ENCODE measurements around the gene MANF. TPM values are rescaled to one million over a fixed set of nuclear protein-coding genes. Genes with fewer than 3 reads are reported as not detected.
"Not testable (repeated sequence)": the region's sequence is repeated elsewhere in the genome, so short reads cannot be mapped to it uniquely, and the experiment has no call there.

MANF gene
- total RNA-seq, 2 donors from 2014 or later = 42.6 to 48.5 TPM

DNA sequence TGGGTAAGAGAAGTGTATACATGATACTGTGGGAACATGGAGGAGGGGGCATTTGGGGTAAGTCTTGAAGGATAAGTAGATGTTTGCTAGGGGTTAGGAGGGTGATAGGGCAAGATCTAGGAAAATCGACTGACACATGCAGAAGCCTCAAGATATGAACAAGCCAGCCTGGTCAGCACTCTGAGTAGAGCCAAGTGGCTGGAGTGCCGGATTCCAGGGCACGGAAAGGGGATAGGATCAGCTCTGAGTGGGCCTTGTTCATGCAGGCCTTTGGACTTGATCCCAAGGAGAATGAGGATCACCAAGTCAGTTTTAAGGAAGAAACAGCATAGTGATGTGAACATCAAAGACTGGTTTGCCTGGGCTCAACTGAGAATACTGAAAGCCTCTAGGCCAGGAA is 24.3 kb upstream of the MANF start:
- no peak for DNase-seq (ENCODE audit: low spot score)
- no peaks in the 10 kb centered on the region for H3K4me1 ChIP-seq (ENCODE audit: control insufficient read depth in 1 of 2, low read depth in 2 of 2)
- H3K27me3 ChIP-seq (replicated peaks; ENCODE audit: insufficient read depth) = no peaks in the 10 kb centered on the region
- no peak overlapping the region for H3K27ac ChIP-seq
- no peak overlapping the region for H3K4me3 ChIP-seq
- no peaks in the 10 kb centered on the region for H3K9me3 ChIP-seq
- H3K36me3 ChIP-seq = no peaks in the 10 kb centered on the region
- TF ChIP-seq, protein P1, sequence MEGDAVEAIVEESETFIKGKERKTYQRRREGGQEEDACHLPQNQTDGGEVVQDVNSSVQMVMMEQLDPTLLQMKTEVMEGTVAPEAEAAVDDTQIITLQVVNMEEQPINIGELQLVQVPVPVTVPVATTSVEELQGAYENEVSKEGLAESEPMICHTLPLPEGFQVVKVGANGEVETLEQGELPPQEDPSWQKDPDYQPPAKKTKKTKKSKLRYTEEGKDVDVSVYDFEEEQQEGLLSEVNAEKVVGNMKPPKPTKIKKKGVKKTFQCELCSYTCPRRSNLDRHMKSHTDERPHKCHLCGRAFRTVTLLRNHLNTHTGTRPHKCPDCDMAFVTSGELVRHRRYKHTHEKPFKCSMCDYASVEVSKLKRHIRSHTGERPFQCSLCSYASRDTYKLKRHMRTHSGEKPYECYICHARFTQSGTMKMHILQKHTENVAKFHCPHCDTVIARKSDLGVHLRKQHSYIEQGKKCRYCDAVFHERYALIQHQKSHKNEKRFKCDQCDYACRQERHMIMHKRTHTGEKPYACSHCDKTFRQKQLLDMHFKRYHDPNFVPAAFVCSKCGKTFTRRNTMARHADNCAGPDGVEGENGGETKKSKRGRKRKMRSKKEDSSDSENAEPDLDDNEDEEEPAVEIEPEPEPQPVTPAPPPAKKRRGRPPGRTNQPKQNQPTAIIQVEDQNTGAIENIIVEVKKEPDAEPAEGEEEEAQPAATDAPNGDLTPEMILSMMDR (IDR thresholded peaks at IDR 0.05) = no peak
- no peak for ATAC-seq (ENCODE audit: insufficient number of reproducible peaks, low FRiP score, low read depth)

GRCh38 chr3:51361746-51362145 is 23.3 kb upstream of the MANF start:
- H3K9me3 ChIP-seq = no peaks in the 10 kb centered on the region
- no peak overlapping the region for H3K4me3 ChIP-seq
- ATAC-seq (ENCODE audit: insufficient number of reproducible peaks, low FRiP score, low read depth) (no peak), DNase-seq (ENCODE audit: low spot score) (no peak)
- TF ChIP-seq, protein P1 (IDR thresholded peaks at IDR 0.05) = no peak
- H3K36me3 ChIP-seq = no peaks in the 10 kb centered on the region
- H3K27me3 ChIP-seq (replicated peaks; ENCODE audit: insufficient read depth) = no peaks in the 10 kb centered on the region
- H3K27ac ChIP-seq = no peak overlapping the region
- H3K4me1 ChIP-seq (ENCODE audit: control insufficient read depth in 1 of 2, low read depth in 2 of 2) = no peaks in the 10 kb centered on the region

DNA sequence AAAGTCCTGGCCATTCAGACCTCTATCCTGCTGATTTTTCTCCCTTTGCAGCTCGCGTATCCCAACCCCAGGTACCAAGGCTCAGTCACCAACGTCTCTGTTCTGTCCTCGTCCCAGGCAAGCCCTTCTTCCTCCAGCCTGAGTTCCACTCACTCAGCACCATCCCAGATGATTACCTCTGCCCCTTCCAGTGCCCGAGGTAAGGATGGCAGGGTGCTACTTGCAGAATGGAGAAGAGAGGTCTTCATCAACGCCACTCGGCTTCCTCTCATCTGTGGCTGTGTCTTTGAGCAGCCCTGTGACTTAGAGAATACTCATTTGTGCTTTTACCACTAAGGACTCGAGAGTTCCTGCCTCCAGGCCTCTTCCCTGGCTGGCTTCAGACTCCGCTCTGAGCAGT is 22.6 kb upstream of the MANF start:
- no peak for ATAC-seq (ENCODE audit: insufficient number of reproducible peaks, low FRiP score, low read depth)
- Histone ChIP-seq H3K4me1 (ENCODE audit: control insufficient read depth in 1 of 2, low read depth in 2 of 2) (no peaks in the 10 kb centered on the region), H3K9me3 (no peaks in the 10 kb centered on the region), H3K36me3 (no peaks in the 10 kb centered on the region), H3K27ac (no peak overlapping the region), H3K4me3 (no peak overlapping the region), H3K27me3 (replicated peaks; ENCODE audit: insufficient read depth) (no peaks in the 10 kb centered on the region)
- no peak for DNase-seq (ENCODE audit: low spot score)
- TF ChIP-seq, protein P1 (IDR thresholded peaks at IDR 0.05) = no peak

DNA sequence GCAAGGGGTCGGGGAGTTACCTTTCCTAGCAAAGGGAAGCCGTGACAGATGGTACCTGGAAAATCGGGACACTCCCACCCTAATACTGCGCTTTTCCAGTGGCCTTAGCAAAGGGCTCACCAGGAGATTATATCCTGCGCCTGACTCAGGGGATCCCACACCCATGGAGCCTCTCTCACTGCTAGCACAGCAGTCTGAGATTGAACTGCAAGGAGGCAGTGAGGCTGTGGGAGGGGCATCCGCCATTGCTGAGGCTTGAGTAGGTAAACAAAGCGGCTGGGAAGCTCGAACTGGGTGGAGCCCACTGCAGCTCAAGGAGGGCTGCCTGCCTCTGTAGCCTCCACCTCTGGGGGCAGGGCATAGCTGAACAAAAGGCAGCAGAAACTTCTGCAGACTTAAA is 16.8 kb upstream of the MANF start:
- not testable (repeated sequence) for H3K4me1 ChIP-seq (ENCODE audit: control insufficient read depth in 1 of 2, low read depth in 2 of 2); H3K4me3 ChIP-seq; H3K9me3 ChIP-seq; H3K27me3 ChIP-seq (replicated peaks; ENCODE audit: insufficient read depth); H3K27ac ChIP-seq; H3K36me3 ChIP-seq; DNase-seq (ENCODE audit: low spot score); ATAC-seq (ENCODE audit: insufficient number of reproducible peaks, low FRiP score, low read depth)

DNA sequence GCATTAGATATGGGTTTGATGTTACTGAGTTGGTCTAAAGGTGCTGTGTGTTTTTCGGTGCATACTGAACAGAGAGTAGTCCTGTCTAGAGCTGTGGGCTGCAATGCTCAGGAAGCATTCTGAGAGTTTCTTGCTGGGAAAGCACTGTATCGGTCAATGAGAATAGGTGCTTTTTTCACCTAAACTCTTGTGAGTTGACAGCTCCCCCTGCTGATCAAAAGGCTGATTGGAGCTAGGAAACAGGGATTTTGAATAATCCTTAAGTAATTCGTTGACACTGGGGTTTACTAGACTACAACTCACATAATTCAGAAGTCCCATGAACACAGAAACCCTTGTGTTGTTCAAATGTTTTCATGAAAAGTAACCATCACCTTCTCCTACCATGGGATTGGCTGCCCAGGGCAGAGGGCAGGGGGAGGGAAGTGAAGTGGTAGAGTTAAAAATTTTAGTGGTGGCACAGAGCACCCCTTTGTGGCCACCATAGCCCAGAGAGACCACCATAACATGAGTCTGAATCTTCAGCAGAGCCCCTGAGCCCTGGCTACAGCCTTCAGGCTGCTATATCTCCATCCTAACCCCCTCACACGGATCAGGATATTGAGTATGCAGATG is 13.0 kb upstream of the MANF start:
- Histone ChIP-seq H3K9me3 (no peaks in the 10 kb centered on the region), H3K27me3 (replicated peaks; ENCODE audit: insufficient read depth) (no peaks in the 10 kb centered on the region), H3K4me1 (ENCODE audit: control insufficient read depth in 1 of 2, low read depth in 2 of 2) (no peaks in the 10 kb centered on the region), H3K27ac (no peak overlapping the region), H3K36me3 (no peaks in the 10 kb centered on the region), H3K4me3 (no peak overlapping the region)
- no peak for DNase-seq (ENCODE audit: low spot score)
- peak; percentile 60 for ATAC-seq (ENCODE audit: insufficient number of reproducible peaks, low FRiP score, low read depth)
- TF ChIP-seq, protein P1 (IDR thresholded peaks at IDR 0.05) = peak; percentile 67
